HG02763 (cell line): ENCODE data around the gene TXLNB.
A peak's percentile ranks its signal among the peaks of the same experiment; 100 is the strongest.
"Not testable (repeated sequence)": the region's sequence is repeated elsewhere in the genome, so short reads cannot be mapped to it uniquely, and the experiment has no call there.

Experiments
- ATAC-seq: cut with Tn5 transposase; IDR thresholded peaks from one replicate; pipeline ENCODE4 v1.9.1; 2021; ENCODE audit warnings: mild to moderate bottlenecking, moderate library complexity; ENCODE audit not compliant: unreplicated experiment

Gene TXLNB

DNA sequence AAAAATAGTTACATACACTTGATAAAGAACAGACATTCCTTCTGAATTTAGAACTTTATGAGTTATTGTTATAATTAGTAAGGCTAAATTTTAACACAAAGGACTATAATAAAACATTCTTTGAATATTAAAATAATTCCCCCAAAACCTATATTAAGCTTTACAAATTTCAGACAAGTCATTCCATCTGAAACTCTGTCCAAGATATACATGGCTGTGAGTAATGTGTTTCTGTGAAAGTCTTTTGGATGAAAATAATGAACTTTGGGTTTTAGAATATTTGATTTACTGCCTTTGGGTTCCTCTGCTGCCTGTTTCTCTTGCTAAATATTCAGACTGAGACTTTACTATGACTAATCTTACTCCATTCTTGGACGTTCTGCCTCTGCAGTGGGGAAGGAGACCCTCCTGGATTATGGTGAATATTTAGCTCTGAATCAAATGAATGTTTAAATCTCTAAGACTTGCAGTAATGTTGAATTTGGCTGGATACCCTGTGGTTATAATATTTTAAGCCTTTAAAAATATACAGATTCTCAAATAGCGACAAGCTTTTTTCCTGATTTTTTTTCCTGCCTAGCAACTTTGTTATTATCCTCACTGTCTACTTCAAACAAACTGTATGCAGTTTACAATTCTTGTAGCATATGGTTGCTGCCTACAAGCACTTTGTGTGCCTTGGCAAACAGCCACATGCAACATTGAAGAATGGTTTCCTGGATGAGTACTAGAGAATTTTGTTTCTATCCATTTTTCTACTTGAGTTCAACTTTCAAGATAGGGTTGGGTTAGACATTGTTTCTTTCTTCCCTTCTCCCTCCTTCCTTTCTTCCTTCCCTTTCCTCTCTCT lies 51.4 kb downstream of the TXLNB start:
- ATAC-seq: no peak

DNA sequence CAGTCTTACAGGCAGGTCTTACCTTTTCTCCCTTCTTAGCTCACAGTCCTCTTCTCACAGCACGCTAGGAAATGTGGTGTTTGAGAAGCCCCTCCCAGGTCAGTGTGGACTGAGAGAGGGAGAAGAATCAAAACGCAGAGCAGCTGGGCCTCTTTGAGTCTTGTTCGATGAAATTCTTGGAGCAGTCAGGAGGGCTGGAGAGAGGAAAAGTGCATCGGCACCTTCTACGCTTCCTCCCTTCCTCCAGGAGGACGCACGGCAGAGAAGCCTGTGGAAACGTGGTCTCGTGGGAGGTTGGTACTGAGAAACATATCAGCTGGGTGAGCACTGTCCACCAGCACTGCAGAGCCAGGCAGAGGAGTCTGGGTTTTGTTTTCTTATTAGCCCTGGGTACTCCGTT lies 52.7 kb downstream of the TXLNB start:
- no peak for ATAC-seq

DNA sequence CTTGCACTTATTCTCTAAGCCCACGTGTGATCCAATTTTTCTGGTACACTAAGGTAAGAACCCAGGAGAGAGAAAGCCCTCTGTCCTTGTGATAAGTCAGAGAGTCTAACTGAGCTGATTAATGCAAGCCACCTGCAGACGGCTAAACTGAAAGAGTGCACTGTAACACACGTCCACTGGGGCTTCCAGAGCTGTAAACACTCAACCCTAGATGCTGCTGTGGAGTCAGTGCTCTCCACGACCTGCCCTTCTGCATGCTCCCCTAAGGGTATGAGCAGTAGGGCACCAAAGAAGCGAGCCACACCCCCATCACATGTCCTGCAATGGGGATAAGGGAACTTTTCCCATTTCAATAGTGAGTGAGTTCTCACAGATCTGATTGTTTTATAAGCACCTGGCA lies 55.7 kb downstream of the TXLNB start:
- ATAC-seq: no peak

DNA sequence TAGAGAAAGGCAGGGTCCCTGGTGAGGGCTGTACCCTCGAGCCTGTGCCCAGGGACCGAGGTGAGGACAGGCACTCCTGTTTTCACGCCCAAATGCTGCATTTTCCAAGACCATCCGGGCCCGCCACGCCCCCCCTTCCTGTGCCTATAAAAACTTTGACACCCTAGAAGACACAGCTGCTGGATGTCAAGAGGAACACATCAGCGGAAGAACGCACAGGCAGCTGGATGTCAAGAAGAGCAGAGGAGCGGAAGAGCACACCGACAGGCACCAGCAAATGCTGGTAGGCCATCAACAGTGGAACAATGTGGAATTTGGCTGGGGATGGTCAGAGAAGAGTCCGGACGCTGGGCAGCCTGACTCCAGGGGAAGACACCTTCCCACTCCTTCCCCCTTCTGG lies 56.1 kb downstream of the TXLNB start:
- ATAC-seq: no peak

DNA sequence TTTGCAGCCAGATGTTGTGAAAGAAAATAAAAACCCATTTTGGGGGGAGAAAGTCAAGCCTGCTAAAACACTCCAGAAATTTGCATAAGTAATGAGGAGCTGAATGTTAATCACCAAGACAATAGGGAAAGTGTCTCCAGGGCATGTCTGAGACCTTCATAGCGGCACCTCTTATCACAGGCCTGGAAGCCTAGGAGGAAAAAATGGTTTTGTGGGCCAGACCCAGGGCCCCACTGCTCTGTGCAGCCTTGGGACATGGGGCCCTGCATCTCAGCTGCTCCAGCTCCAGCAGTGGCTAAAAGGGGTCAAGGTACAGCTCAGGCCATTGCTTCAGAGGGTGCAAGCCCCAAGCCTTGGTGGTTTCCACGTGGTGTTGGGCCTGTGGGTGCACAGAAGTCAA lies 57.6 kb downstream of the TXLNB start:
- not testable (repeated sequence) for ATAC-seq

DNA sequence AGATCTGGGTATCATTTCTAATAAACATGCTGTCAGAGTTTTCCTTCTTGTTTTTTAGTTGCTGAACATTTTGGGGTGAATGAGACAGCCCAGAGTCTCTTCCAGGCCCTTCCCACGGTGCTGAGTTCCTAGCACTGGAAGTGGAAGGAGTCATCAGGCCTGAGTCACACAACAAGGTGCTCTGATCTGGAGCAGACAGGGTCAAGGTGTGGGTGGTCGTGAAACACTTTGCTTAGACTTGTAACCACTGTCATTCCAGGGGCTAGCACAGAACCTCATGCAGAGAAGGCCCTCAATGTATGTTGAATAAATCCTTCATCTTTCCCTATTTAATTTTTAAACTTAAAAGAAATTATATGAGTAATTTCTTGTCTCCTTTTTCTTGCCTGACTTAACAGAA lies 60.6 kb downstream of the TXLNB start:
- ATAC-seq: no peak

DNA sequence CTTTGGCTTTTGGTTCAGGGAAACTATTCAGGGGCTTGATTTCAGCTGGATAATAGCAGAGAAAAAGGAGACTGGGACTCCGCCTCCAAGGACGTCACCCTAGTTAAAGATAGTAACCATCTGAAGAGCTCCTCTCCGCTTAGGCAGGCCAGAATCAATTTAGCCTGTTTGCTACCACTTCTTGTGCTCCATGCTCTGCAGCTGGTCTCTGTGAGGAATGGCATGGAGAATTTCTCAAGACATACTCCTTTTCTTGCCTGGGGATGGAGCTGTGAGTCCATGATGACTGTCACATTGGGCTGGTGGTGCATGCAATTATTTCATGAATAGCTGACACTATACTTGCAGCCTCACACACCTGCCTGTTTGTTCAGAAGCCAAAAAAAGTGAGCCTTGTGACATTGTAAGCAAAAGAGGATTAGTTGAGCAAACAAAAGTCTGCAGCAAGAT lies 61.4 kb downstream of the TXLNB start:
- no peak for ATAC-seq

DNA sequence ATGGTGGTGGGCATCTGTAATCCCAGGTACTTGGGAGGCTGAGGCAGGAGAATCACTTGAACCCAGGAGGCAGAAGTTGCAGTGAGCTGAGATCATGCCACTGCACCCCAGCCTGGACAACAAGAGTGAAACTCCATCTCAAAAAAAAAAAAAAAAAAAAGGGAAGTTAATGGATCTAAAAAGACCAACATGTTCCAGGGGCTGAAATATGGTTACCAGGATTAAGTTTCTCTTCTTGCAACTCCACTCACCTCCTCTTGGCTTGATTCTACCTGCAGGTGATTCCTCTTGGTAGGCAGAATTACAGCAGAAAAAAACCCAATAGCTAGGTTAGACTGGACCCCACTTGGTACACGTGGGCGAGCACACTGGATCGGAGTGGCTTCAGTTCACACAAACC lies 63.4 kb downstream of the TXLNB start:
- ATAC-seq: not testable (repeated sequence)

DNA sequence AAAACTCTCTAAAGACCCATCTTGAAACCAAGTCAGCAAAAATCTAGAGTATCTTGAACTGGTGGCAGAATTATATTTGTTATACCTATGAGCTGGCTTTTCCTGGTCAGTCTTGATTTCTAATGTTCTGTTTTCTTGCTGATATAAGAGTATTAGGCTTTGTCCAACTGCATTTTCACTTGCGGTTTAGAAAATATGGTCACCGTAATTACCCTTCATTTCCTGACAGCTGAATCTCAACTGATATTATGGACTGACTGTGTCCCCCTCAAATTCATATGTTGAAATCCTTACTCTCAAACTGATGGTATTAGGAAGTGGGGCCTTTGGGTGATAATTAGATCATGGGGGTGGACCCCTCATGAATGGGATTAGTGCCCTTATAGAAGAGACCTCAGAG lies 72.1 kb downstream of the TXLNB start:
- ATAC-seq: no peak

DNA sequence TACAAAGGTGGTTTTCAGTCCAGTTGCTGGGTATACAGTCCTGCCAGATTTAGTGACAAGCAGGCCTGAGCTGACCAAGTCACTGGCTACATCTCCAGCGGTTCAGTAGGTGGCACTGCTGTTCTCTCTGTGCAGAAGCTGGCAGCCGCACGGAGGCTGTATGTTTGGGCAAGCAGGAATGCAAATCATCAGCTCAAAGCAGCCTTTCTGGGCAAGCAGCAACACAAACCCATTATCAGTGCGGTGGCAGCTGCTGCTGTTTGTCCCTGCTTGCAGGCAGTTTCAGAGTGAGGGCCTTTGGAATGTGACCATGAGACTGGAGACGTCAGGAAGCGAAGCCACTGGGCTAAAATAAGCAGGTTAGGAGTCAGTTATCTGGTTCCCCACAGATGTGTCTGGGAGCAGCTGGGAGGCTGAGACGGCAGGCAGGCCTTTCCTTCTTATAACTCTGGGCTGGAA lies 72.5 kb downstream of the TXLNB start:
- ATAC-seq: peak; percentile 100

DNA sequence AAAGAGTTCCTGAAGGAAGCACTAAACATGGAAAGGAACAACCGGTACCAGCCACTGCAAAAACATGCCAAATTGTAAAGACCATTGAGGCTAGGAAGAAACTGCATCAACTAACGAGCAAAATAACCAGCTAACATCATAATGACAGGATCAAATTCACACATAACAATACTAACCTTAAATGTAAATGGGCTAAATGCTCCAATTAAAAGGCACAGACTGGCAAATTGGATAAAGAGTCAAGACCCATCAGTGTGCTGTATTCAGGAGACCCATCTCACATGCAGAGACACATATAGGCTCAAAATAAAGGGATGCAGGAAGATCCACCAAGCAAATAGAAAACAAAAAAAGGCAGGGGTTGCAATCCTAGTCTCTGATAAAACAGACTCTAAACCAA lies 79.3 kb downstream of the TXLNB start:
- not testable (repeated sequence) for ATAC-seq

DNA sequence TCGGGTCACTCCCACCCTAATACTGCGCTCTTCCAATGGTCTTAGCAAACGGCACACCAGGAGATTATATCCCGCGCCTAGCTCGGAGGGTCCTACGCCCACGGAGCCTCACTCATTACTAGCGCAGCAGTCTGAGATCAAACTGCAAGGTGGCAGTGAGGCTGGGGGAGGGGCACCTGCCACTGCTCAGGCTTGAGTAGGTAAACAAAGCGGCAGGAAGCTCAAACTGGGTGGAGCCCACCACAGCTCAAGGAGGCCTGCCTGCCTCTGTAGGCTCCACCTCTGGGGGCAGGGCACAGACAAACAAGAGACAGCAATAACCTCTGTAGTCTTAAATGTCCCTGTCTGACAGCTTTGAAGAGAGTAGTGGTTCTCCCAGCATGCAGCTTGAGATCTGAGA lies 81.0 kb downstream of the TXLNB start:
- ATAC-seq: not testable (repeated sequence)

DNA sequence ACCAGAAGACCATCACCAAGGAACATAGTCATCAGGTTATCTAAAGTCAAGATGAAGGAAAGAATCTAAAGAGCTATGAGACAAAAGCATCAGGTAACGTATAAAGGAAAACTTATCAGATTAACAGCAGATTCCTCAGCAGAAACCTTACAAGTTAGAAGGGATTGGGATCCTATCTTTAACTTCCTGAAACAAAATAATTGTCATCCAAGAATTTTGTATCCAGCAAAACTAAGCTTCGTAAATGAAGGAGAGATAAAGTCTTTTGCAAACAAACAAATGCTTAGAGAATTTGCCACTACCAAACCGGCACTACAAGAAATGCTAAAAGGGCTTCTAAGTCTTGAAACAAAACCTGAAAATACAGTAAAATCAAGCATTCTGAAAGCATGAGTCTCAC lies 86.0 kb downstream of the TXLNB start:
- no peak for ATAC-seq

DNA sequence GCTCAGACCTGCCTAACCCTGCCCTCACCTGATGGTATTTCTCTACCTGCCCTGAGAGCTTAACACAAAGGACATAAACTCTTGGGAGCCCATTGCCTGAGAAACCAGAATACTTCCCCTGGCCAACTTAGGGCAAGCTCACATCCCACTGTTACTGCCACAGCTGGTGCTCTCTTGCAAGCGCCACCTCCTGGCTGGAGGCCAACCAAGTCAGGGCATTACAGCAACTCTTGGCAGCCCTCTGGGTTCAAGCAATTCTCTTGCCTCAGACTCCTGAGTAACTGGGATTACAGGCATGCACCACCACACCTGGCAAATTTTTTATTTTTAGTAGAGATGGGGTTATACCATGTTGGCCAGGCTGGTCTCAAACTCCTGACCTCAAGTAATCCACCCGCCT lies 86.8 kb downstream of the TXLNB start:
- ATAC-seq: no peak

DNA sequence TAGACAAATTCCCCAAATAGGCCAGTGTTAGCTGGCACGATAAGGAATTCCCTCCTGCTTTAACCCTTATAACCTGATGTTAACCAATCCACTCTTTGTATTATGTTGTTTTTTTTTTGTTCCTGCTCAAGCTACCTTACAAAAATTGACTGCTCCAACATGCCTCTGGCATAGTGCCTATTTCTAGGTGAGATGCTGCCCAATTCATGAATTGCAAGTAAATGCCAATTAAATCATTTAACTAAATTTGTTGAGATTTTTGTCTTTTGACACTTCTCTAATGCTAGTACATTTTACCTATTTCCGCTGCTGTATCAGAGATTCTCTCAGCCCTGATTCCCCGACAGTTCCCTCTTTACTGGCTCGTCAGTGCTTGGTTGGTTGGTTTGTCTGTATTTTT lies 90.4 kb downstream of the TXLNB start:
- no peak for ATAC-seq

DNA sequence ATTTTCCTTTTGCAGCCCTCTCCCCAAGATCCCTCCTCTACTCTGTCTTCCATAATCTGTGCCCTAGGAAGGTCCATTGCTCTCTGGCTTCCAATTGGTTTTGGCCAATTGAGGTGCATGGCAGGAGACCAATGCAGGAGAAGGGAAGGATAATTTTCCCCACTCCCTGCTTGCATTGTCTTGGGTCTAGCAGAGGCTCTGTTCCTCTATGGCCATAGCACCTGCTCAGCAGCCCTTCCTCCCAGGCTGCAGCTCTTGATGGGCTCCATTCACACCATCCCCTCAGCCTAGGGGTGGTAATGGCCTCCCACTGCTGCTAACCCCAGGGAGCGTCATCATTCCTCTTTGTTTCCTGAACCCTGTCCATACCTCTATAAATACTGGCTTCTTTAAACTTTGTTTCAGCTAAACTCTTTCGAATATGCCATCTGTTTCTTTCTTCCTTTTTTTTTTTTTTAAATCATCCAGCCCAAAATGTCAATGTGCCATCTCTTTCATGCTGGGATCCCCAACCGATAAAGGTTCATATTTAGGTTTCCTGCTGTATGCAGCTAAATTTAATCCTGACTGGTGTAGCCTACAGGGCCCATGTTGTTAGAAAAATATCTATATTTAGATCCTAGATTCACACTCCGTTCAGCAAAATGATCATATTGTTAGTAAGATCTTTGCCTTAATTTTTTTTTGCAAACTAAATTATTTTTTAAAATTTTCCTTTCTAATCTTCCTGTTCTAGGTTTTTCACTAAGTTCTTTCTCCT lies 93.1 kb downstream of the TXLNB start:
- ATAC-seq: no peak

DNA sequence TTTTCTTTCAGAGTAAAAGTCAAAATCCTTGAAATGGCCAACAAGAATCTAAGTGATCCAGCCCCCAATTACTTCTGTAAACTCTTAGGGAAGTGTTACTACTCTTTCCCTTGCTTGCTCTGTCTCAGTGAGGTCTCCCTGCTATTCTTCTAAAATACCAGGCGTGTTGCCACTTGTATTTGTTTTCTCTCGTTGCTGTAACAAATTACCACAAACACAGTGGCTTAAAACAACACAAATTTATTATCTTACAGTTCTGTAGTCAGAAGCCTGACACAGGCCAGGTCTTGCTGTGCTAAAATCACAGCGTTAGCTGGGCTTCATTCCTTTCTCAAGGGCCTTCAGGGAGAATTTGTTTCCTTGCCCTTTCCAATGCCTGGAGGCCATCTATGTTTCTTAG lies 97.1 kb downstream of the TXLNB start:
- ATAC-seq: no peak
